Activated naive CD4-positive, alpha-beta T cell treated with anti-CD3 and anti-CD28 coated beads, Interleukin-2, amount 10 ng/mL, durations not matched to agents 7 days and 5 days (primary cell): Measurements from ENCODE around the gene GNA12.

Experiments used
- CTCF ChIA-PET: fragments of 350-600 bp; sonication (Branson Sonifier 250); formaldehyde crosslinking; loops from one replicate; lab custom pipeline; 2021; ENCODE audit warnings: antibody characterized with exemption; lab: Charles Lee
- DNase-seq: peaks from one replicate; pipeline ENCODE4 v3.0.0-alpha.2; 2020
- H3K27ac Mint-ChIP-seq: one replicate; pipeline ENCODE4 v1.8.0; 2021; ENCODE audit warnings: mild to moderate bottlenecking, moderate library complexity, mixed read lengths
- H3K27me3 Mint-ChIP-seq: one replicate; pipeline ENCODE4 v1.8.0; 2021; ENCODE audit warnings: mild to moderate bottlenecking, mixed read lengths
- H3K36me3 Mint-ChIP-seq: one replicate; pipeline ENCODE4 v1.8.0; 2021; ENCODE audit warnings: mixed read lengths
- H3K4me1 Mint-ChIP-seq: one replicate; pipeline ENCODE4 v1.8.0; 2021; ENCODE audit warnings: mixed read lengths
- H3K4me3 Mint-ChIP-seq: one replicate; pipeline ENCODE4 v1.8.0; 2021; ENCODE audit warnings: mild to moderate bottlenecking, moderate library complexity, mixed read lengths
- H3K9me3 Mint-ChIP-seq: one replicate; pipeline ENCODE4 v1.8.0; 2021; ENCODE audit warnings: mixed read lengths

GNA12 gene

GRCh38 chr7:2715341-2716231 is 128.5 kb downstream of the GNA12 start:
- peaks cover 88% of the 10 kb centered on the region for H3K4me1 Mint-ChIP-seq
- peak overlapping the region; percentile 29 for H3K4me3 Mint-ChIP-seq
- peaks cover 71% of the 10 kb centered on the region for H3K27me3 Mint-ChIP-seq

GRCh38 chr7:2714636-2715035 is 129.5 kb downstream of the GNA12 start:
- H3K27me3 Mint-ChIP-seq, result peaks cover 81% of the 10 kb centered on the region
- H3K27ac Mint-ChIP-seq, result peak overlapping the region; percentile 91
- CTCF ChIA-PET, result interaction anchor here (16.7 kb wide), 1 partner anchor 45 kb away, joined by 222 read pairs; no protein-coding TSS in a partner anchor
- H3K36me3 Mint-ChIP-seq, result no peaks in the 10 kb centered on the region
- DNase-seq, result no peak
- H3K4me3 Mint-ChIP-seq, result no peak overlapping the region
- H3K9me3 Mint-ChIP-seq, result no peaks in the 10 kb centered on the region
- H3K4me1 Mint-ChIP-seq, result peaks cover 90% of the 10 kb centered on the region

More at GRCh38 chr7:2715341-2716231, 128.5 kb downstream of the GNA12 start:
- peak; percentile 72 for DNase-seq
- peak overlapping the region; percentile 91 for H3K27ac Mint-ChIP-seq
- CTCF ChIA-PET, result interaction anchor here (0.7 to 16.7 kb wide), 5 partner anchors 20 to 274 kb away, joined by 3 to 222 read pairs (median 3); no protein-coding TSS in a partner anchor
- H3K36me3 Mint-ChIP-seq, result no peaks in the 10 kb centered on the region
- no peaks in the 10 kb centered on the region for H3K9me3 Mint-ChIP-seq

- Mint-ChIP-seq H3K9me3 (no peaks in the 10 kb centered on the region), H3K27me3 (peaks cover 80% of the 10 kb centered on the region), H3K4me1 (peaks cover 87% of the 10 kb centered on the region), H3K27ac (peak overlapping the region; percentile 58), H3K4me3 (no peak overlapping the region), H3K36me3 (no peaks in the 10 kb centered on the region)
- CTCF ChIA-PET, result interaction anchor here (16.7 kb wide), 1 partner anchor 45 kb away, joined by 222 read pairs; no protein-coding TSS in a partner anchor
- no peak for DNase-seq
Observed at GRCh38 chr7:2713978-2714377, 130.1 kb downstream of the GNA12 start.

GRCh38 chr7:2713370-2713769 is 130.7 kb downstream of the GNA12 start:
- no peaks in the 10 kb centered on the region for H3K36me3 Mint-ChIP-seq
- peaks cover 78% of the 10 kb centered on the region for H3K27me3 Mint-ChIP-seq
- H3K9me3 Mint-ChIP-seq, result no peaks in the 10 kb centered on the region
- H3K27ac Mint-ChIP-seq, result peak overlapping the region; percentile 17
- CTCF ChIA-PET, result interaction anchor here (16.7 kb wide), 1 partner anchor 44 kb away, joined by 222 read pairs; no protein-coding TSS in a partner anchor
- no peak for DNase-seq
- no peak overlapping the region for H3K4me3 Mint-ChIP-seq
- H3K4me1 Mint-ChIP-seq, result peaks cover 81% of the 10 kb centered on the region

GRCh38 chr7:2711895-2712675 is 132.0 kb downstream of the GNA12 start:
- Mint-ChIP-seq H3K27me3 (peaks cover 83% of the 10 kb centered on the region), H3K36me3 (no peaks in the 10 kb centered on the region), H3K4me3 (no peak overlapping the region), H3K9me3 (no peaks in the 10 kb centered on the region), H3K4me1 (peaks cover 69% of the 10 kb centered on the region), H3K27ac (no peak overlapping the region)
- no peak for DNase-seq
- CTCF ChIA-PET, result interaction anchor here (0.6 to 16.7 kb wide), 8 partner anchors 12 to 150 kb away, joined by 3 to 222 read pairs (median 9); no protein-coding TSS in a partner anchor

GRCh38 chr7:2710901-2711551 is 133.1 kb downstream of the GNA12 start:
- H3K27ac Mint-ChIP-seq, result peak overlapping the region; percentile 85
- H3K36me3 Mint-ChIP-seq, result no peaks in the 10 kb centered on the region
- DNase-seq, result peak; percentile 70
- peak overlapping the region; percentile 7 for H3K4me3 Mint-ChIP-seq
- peaks cover 88% of the 10 kb centered on the region for H3K27me3 Mint-ChIP-seq
- CTCF ChIA-PET, result interaction anchor here (0.6 to 16.7 kb wide), 17 partner anchors 7 to 259 kb away, joined by 3 to 222 read pairs (median 6); no protein-coding TSS in a partner anchor
- H3K9me3 Mint-ChIP-seq, result no peaks in the 10 kb centered on the region
- peaks cover 58% of the 10 kb centered on the region for H3K4me1 Mint-ChIP-seq

- CTCF ChIA-PET, result interaction anchor here (0.6 to 16.7 kb wide), 30 partner anchors 8 to 259 kb away, joined by 3 to 222 read pairs (median 4); no protein-coding TSS in a partner anchor
- no peaks in the 10 kb centered on the region for H3K36me3 Mint-ChIP-seq
- H3K27me3 Mint-ChIP-seq, result peaks cover 87% of the 10 kb centered on the region
- DNase-seq, result no peak
- H3K27ac Mint-ChIP-seq, result no peak overlapping the region
- H3K9me3 Mint-ChIP-seq, result no peaks in the 10 kb centered on the region
- peaks cover 50% of the 10 kb centered on the region for H3K4me1 Mint-ChIP-seq
- peak overlapping the region; percentile 37 for H3K4me3 Mint-ChIP-seq
Observed at GRCh38 chr7:2710286-2710655, 133.8 kb downstream of the GNA12 start.

GRCh38 chr7:2709553-2710285 is 134.4 kb downstream of the GNA12 start:
- peak; percentile 87 for DNase-seq
- H3K27ac Mint-ChIP-seq, result peak overlapping the region; percentile 65
- H3K4me1 Mint-ChIP-seq, result peaks cover 45% of the 10 kb centered on the region
- peaks cover 83% of the 10 kb centered on the region for H3K27me3 Mint-ChIP-seq
- H3K9me3 Mint-ChIP-seq, result no peaks in the 10 kb centered on the region
- CTCF ChIA-PET, result interaction anchor here (0.6 to 16.7 kb wide), 33 partner anchors 9 to 302 kb away, joined by 3 to 222 read pairs (median 4); no protein-coding TSS in a partner anchor
- H3K4me3 Mint-ChIP-seq, result peak overlapping the region; percentile 37
- H3K36me3 Mint-ChIP-seq, result no peaks in the 10 kb centered on the region

- H3K4me3 Mint-ChIP-seq, result no peak overlapping the region
Observed at GRCh38 chr7:2708547-2709310, 135.4 kb downstream of the GNA12 start.

GRCh38 chr7:2708041-2708440 is 136.1 kb downstream of the GNA12 start:
- peaks cover 77% of the 10 kb centered on the region for H3K27me3 Mint-ChIP-seq

More at GRCh38 chr7:2708547-2709310, 135.4 kb downstream of the GNA12 start:
- Mint-ChIP-seq H3K36me3 (no peaks in the 10 kb centered on the region), H3K27me3 (peaks cover 78% of the 10 kb centered on the region), H3K4me1 (peaks cover 35% of the 10 kb centered on the region), H3K9me3 (no peaks in the 10 kb centered on the region), H3K27ac (peak overlapping the region; percentile 24)
- CTCF ChIA-PET, result interaction anchor here (0.7 to 16.7 kb wide), 16 partner anchors 9 to 301 kb away, joined by 3 to 222 read pairs (median 6); no protein-coding TSS in a partner anchor
- DNase-seq, result no peak

GRCh38 chr7:2707481-2707880 is 136.6 kb downstream of the GNA12 start:
- CTCF ChIA-PET, result interaction anchor here (1.2 to 16.7 kb wide), 5 partner anchors 11 to 38 kb away, joined by 3 to 222 read pairs (median 19); no protein-coding TSS in a partner anchor
- no peak overlapping the region for H3K27ac Mint-ChIP-seq
- H3K27me3 Mint-ChIP-seq, result peaks cover 77% of the 10 kb centered on the region
- no peaks in the 10 kb centered on the region for H3K36me3 Mint-ChIP-seq
- no peak for DNase-seq
- peaks cover 27% of the 10 kb centered on the region for H3K4me1 Mint-ChIP-seq
- H3K4me3 Mint-ChIP-seq, result no peak overlapping the region
- H3K9me3 Mint-ChIP-seq, result no peaks in the 10 kb centered on the region

More at GRCh38 chr7:2708041-2708440, 136.1 kb downstream of the GNA12 start:
- CTCF ChIA-PET, result interaction anchor here (1.2 to 16.7 kb wide), 5 partner anchors 10 to 39 kb away, joined by 3 to 222 read pairs (median 19); no protein-coding TSS in a partner anchor
- Mint-ChIP-seq H3K27ac (no peak overlapping the region), H3K9me3 (no peaks in the 10 kb centered on the region), H3K4me1 (peaks cover 29% of the 10 kb centered on the region), H3K4me3 (no peak overlapping the region), H3K36me3 (no peaks in the 10 kb centered on the region)
- no peak for DNase-seq

- Mint-ChIP-seq H3K27me3 (peaks cover 77% of the 10 kb centered on the region), H3K4me3 (no peak overlapping the region), H3K27ac (no peak overlapping the region), H3K4me1 (peaks cover 25% of the 10 kb centered on the region), H3K36me3 (no peaks in the 10 kb centered on the region), H3K9me3 (no peaks in the 10 kb centered on the region)
- DNase-seq, result no peak
- CTCF ChIA-PET, result interaction anchor here (0.7 to 16.7 kb wide), 3 partner anchors 25 to 158 kb away, joined by 3 to 222 read pairs (median 42); no protein-coding TSS in a partner anchor
Observed at GRCh38 chr7:2706685-2707126, 137.4 kb downstream of the GNA12 start.
